Fibroblast of the aortic adventitia (primary cell): Measurements from ENCODE around the gene PARP14. TPM values are rescaled to one million over a fixed set of nuclear protein-coding genes. Genes with fewer than 3 reads are reported as not detected.
A peak's percentile ranks its signal among the peaks of the same experiment; 100 is the strongest.

ENCODE experiments used
- DNase-seq: peaks from one replicate; pipeline ENCODE4 v3.0.0-alpha.2; 2010; ENCODE audit warnings: low read depth
- H3K4me3 ChIP-seq: 2 replicates; pipeline ENCODE4 v1.5.1; 2011; ENCODE audit warnings: low read depth, mild to moderate bottlenecking, control low read depth, low read length, moderate library complexity
- total RNA-seq: library from RNA; depleted of rRNA; stranded (reverse); fragments of >200 nt; gene quantifications from 2 replicates; pipeline ENCODE4 v1.2.3, GENCODE V29; 2012; ENCODE audit warnings: low replicate concordance
- TF ChIP-seq, protein P1 (sequence below): IDR thresholded peaks from 2 replicates; pipeline ENCODE4 v1.5.1; 2011; ENCODE audit warnings: mild to moderate bottlenecking, low read length, control low read depth, inconsistent platforms; ENCODE audit not compliant: insufficient read depth

The PARP14 gene
- total RNA-seq, 1 donor = 41.6 TPM

DNA sequence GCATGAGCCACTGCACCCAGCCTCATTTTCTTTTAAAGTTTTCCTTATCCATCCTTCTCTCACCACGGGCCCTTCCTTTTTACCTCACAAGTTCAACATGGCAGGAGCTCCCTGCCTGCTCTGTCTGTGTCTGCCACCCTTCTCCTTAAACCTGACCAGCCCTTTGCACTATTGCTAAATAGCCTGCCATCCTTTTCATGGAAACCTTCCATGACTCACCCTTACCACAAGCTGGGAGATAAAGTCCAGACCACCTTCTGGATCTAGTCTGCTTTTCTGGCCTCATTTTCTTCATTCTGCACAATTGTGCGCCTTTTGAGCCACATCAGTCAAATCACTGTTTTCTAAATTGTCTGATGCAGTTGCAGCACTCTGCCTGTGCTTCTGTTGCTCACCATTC lies 8.9 kb downstream of the PARP14 start:
- peak; percentile 60 for DNase-seq
- H3K4me3 ChIP-seq = no peak overlapping the region
- TF ChIP-seq, protein P1, sequence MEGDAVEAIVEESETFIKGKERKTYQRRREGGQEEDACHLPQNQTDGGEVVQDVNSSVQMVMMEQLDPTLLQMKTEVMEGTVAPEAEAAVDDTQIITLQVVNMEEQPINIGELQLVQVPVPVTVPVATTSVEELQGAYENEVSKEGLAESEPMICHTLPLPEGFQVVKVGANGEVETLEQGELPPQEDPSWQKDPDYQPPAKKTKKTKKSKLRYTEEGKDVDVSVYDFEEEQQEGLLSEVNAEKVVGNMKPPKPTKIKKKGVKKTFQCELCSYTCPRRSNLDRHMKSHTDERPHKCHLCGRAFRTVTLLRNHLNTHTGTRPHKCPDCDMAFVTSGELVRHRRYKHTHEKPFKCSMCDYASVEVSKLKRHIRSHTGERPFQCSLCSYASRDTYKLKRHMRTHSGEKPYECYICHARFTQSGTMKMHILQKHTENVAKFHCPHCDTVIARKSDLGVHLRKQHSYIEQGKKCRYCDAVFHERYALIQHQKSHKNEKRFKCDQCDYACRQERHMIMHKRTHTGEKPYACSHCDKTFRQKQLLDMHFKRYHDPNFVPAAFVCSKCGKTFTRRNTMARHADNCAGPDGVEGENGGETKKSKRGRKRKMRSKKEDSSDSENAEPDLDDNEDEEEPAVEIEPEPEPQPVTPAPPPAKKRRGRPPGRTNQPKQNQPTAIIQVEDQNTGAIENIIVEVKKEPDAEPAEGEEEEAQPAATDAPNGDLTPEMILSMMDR = no peak

DNA sequence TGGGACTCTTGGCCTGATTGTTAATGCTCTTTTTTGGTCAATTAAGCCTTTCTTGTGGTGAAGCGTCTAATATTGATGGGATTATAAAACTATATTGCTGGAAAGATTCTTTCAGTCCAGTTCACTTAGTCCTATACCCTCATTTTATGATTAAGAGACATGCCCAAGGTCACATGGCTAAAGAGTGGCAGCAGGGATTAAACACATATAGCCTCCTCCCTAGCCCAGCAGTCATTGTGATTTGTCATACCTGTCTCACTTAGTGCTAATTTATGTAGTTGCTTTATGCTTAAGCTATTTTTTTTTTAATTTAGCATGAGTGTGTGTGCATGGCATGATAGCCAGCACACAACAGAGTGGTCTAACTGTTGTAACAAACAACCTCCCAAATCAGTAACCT lies 9.5 kb downstream of the PARP14 start:
- no peak for DNase-seq
- TF ChIP-seq, protein P1 = no peak
- H3K4me3 ChIP-seq = no peak overlapping the region

DNA sequence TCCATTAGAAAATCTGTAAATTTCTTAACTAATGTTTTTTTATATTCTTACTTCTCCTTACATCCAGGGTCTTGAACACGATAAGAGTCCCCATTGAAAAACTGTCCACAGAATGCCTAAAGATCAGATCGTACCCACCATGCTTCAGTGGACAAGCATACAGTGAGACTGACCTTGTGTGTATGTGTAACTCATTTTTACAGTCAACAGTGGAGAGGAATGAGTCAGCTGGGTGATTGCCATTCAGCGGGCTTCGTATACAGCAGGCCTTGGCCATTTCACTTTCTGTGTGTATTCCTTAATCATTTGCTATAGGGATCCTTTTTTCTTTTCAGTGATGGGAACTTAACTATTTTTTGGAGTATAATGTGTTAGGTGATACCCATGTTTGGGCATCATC lies 10.6 kb downstream of the PARP14 start:
- H3K4me3 ChIP-seq = no peak overlapping the region
- DNase-seq = peak; percentile 57
- TF ChIP-seq, protein P1 = no peak

DNA sequence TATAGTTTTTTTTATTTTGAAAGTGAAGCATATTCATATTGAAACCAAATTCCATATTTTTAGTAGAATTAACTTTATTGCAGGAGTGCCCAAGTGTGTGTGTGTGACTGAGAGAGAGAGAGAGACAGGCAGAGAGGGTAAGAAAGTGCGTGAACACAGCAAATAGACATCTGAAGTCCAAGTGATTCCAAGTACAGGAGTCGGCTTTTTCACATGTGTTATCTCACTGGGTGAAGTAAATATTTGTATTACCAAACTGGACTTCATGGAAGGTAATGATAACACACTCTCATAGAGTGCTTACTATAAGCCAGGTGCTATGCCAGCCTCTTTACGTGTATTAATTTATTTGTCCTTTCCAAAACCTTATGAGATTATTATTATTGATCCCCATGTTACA lies 12.0 kb downstream of the PARP14 start:
- TF ChIP-seq, protein P1 = no peak
- DNase-seq = no peak
- no peak overlapping the region for H3K4me3 ChIP-seq

DNA sequence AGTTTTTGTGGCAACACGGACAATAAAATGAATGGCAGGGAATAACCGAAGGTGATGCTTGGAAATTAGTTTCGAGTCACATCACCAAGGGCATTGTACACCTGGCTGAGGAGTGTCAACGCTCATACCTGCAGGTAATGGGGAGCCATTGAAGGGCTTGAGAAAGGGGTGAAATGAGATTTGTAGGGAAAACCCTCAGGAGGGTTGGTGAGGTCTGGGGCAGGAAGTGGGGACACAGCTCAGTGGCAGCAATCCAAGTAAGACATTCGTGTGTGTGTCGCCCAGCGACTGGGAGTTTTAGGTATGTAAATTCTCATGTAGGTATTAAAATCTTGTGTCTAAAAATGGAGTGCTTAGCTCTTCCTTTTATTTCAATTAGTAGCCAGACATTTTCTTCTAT lies 14.3 kb downstream of the PARP14 start:
- no peak overlapping the region for H3K4me3 ChIP-seq
- TF ChIP-seq, protein P1 = no peak
- no peak for DNase-seq

DNA sequence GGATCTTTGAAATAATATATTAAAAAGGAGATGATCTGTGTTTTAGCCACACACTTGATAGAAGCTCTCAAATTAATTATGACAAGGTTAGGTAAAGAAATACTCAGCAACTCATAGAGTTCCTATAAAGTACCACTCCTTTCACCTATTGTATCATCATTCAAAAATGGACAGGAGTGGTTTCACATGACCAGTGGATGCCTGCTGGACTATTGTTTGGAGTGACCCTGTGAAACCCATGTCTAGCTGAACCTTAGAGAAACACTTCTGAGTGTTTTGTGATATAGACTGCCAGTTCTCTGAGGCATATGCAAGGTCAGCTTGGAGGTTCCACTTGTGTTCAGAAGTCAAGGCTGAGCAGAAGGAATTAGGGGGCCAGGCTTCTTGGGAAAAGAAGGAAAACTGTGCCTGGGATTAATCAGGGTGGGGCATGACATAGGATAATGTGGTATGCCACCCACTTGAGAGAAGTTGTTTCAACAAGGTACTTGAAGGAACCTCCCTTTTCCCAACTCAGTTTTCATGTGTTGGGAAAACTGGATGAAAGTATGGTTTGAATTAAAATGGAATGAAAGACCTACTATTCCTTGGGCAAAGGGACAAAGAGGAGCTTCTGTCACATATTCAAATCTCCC lies 15.4 kb downstream of the PARP14 start:
- no peak overlapping the region for H3K4me3 ChIP-seq
- TF ChIP-seq, protein P1 = no peak
- no peak for DNase-seq
